Measurements from ENCODE around the gene GLI1.
A peak's percentile ranks its signal among the peaks of the same experiment; 100 is the strongest.

GLI1 gene

GRCh38 chr12:57476993-57477709, 17.6 kb downstream of the GLI1 start:
- peaks cover 63% of the 10 kb centered on the region for H3K27me3 ChIP-seq (ENCODE audit: insufficient read depth, low read length)

DNA sequence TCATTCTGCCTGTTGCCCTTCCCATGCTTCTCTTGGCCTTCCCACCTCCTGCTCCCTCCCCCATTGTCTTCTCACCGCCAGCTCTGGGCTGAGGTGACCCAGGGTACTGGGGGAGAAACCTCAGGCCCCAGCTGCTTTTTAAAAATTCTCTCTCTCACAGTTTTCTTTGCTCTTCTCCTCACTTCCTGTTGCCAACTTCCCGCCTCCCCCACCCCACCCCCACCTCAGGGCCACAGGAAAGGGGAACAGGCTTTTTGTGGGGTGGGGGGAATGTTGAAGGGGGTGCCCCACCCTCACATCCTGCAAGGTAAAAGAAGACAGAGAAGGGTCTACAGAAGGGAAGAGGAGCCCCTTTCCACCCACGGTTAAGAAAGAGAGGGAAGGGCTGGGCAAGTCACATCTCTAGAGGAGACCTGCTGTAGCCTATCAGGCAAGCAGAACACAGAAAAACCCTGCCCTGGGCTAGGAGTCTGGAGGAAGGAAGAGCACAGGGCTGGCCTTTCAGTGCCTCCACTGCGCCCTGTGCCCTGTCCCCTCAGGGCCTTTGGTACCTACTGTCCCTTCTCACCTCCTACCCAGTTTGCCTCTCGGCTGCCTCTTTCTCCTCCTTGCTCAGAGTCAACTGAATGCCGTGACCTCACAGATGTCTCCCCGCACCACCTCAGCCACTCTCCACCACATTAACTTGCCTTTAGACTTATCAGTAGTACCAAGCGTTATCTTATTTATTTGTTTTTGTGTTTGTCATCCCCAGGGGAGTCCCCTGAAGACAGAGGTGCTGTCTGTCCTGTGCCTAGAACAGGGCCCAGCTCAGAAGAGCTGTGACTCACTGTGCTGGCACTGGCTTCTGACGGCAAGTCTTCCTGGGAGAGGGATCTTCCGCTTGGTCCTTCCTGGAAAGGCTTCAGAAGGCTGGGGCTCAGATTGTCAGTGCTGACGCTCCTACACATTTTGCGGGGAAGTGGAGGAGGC, 18.4 kb downstream of the GLI1 start:
- Histone ChIP-seq H3K27me3 (ENCODE audit: insufficient read depth, low read length) (peaks cover 63% of the 10 kb centered on the region), H3K4me3 (ENCODE audit: low read length) (no peak overlapping the region), H2AFZ (ENCODE audit: low read depth, low read length) (no peak overlapping the region), H3K9me3 (ENCODE audit: low read length) (peaks cover 3% of the 10 kb centered on the region), H3K4me1 (ENCODE audit: insufficient read depth, low read length) (peaks cover 9% of the 10 kb centered on the region), H3K36me3 (ENCODE audit: insufficient read depth, low read length) (no peaks in the 10 kb centered on the region)

More at GRCh38 chr12:57476993-57477709, 17.6 kb downstream of the GLI1 start:
- Histone ChIP-seq H3K4me1 (ENCODE audit: insufficient read depth, low read length) (peaks cover 9% of the 10 kb centered on the region), H3K36me3 (ENCODE audit: insufficient read depth, low read length) (no peaks in the 10 kb centered on the region), H3K4me3 (ENCODE audit: low read length) (no peak overlapping the region), H2AFZ (ENCODE audit: low read depth, low read length) (no peak overlapping the region), H3K9me3 (ENCODE audit: low read length) (peaks cover 3% of the 10 kb centered on the region)

DNA sequence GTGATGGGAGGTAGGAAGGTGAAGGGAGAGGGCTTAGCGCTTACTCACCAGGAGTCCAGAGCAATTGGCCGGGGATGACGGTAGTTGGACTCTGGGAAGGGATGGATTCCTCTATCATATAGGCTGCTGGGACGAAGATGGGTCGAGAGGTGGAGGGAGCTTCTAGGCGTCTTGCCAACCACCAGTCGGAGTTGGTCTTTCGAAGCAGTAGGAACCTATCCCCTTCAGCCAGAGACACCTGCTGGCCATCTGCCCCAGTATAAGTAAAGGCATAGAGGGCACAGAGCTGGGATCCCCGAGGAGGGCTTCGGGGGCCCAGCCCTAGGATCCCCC, 19.4 kb downstream of the GLI1 start:
- no peaks in the 10 kb centered on the region for H3K36me3 ChIP-seq (ENCODE audit: insufficient read depth, low read length)
- H3K27me3 ChIP-seq (ENCODE audit: insufficient read depth, low read length), result peaks cover 56% of the 10 kb centered on the region
- H3K4me1 ChIP-seq (ENCODE audit: insufficient read depth, low read length), result peaks cover 9% of the 10 kb centered on the region
- H3K9me3 ChIP-seq (ENCODE audit: low read length), result peaks cover 3% of the 10 kb centered on the region
- no peak overlapping the region for H3K4me3 ChIP-seq (ENCODE audit: low read length)
- no peak overlapping the region for H2AFZ ChIP-seq (ENCODE audit: low read depth, low read length)

DNA sequence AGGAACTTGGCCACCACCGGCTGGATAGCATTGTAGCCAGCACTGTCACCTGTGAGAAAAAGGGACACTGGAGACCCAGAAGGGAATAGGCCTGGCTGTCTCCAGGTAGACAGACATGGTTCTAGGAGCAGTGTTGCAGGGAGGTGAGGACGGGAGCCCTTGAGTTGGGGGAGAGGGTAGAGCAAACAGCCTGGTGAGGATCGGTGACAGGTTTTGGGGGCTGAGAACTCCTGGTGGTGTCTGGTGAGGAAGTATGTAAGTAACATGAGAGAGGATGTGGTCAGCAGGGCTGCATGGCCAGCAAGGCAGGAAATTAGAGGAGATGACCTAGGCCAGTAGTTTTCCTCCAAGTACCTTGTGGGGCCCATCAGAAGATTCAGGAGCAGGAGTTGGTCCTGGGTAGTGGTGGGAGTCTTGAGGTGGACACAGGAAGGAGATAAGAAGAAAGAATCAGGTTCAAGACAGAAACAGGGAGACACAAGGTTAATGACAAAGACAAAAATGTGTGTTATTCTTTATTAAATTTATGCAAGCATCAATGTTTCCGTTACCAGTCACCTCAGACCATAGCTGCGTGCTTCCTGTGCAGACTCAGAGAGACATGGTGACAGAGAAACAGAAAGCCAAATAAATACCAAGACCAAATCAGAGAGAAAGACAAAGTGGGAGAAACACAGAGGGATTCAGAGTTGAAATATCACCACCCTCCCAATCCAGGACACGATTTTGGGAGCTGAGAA, 20.0 kb downstream of the GLI1 start, which contains the start of gene ARHGAP9:
TSS of gene ARHGAP9 (minus strand) at position 491 of the 740 bp plus-strand sequence. CDS start at position 31, 460 bp downstream.
- no peak within 1 kb of the TSS for H2AFZ ChIP-seq (ENCODE audit: low read depth, low read length)
- no peaks in the 10 kb centered on the region for H3K36me3 ChIP-seq (ENCODE audit: insufficient read depth, low read length)
- peaks cover 51% of the 10 kb centered on the region for H3K27me3 ChIP-seq (ENCODE audit: insufficient read depth, low read length)
- H3K4me3 ChIP-seq (ENCODE audit: low read length), result no peak within 1 kb of the TSS
- H3K9me3 ChIP-seq (ENCODE audit: low read length), result peaks cover 3% of the 10 kb centered on the region
- H3K4me1 ChIP-seq (ENCODE audit: insufficient read depth, low read length), result peaks cover 9% of the 10 kb centered on the region

DNA sequence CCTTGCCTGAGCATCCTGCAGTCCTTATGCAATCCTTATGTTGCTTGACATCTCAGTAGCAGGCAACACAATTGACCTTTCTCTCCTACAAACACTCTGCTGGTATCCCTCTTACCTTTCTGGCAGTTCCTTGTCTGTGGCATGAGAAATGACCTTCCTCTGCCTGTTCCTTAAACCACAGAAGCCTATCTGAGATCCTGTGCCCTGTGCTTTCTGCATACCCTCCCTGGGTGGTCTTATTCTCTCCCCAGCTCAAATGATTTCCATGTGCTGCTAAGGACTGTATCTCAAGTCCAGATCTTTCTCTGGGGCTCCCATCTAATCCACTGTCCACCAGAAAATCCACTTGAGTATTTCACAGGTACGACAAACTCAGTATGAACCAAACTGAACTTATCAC, 22.1 kb downstream of the GLI1 start:
- no peaks in the 10 kb centered on the region for H3K4me1 ChIP-seq (ENCODE audit: insufficient read depth, low read length)
- H3K4me3 ChIP-seq (ENCODE audit: low read length), result no peak overlapping the region
- no peak overlapping the region for H2AFZ ChIP-seq (ENCODE audit: low read depth, low read length)
- H3K27me3 ChIP-seq (ENCODE audit: insufficient read depth, low read length), result peaks cover 30% of the 10 kb centered on the region
- peaks cover 3% of the 10 kb centered on the region for H3K9me3 ChIP-seq (ENCODE audit: low read length)
- H3K36me3 ChIP-seq (ENCODE audit: insufficient read depth, low read length), result no peaks in the 10 kb centered on the region

DNA sequence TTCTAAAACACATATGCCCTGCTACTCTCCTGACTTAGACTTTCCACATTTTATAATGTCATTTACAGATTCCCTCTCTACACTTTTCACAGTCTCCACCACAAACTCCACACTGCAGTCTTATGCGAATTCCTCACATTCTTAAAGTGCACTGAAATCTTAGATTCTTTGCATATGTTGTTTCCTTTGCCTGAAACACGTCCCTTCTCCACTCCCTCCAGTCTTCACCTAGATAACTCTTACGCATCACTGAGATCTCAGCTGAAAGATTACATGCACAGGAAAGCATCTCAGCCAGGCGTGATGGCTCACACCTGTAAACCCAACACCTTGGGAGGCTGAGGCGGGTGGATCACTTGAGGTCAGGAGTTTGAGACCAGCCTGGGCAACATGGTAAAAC, 23.9 kb downstream of the GLI1 start:
- Histone ChIP-seq H3K4me3 (ENCODE audit: low read length) (no peak overlapping the region), H3K27me3 (ENCODE audit: insufficient read depth, low read length) (peaks cover 13% of the 10 kb centered on the region), H3K36me3 (ENCODE audit: insufficient read depth, low read length) (no peaks in the 10 kb centered on the region), H2AFZ (ENCODE audit: low read depth, low read length) (no peak overlapping the region), H3K9me3 (ENCODE audit: low read length) (no peaks in the 10 kb centered on the region), H3K4me1 (ENCODE audit: insufficient read depth, low read length) (no peaks in the 10 kb centered on the region)

- Histone ChIP-seq H3K36me3 (ENCODE audit: insufficient read depth, low read length) (peaks cover 18% of the 10 kb centered on the region), H3K9me3 (ENCODE audit: low read length) (no peaks in the 10 kb centered on the region), H2AFZ (ENCODE audit: low read depth, low read length) (no peak overlapping the region), H3K27me3 (ENCODE audit: insufficient read depth, low read length) (peaks cover 2% of the 10 kb centered on the region), H3K4me3 (ENCODE audit: low read length) (no peak overlapping the region), H3K4me1 (ENCODE audit: insufficient read depth, low read length) (peaks cover 10% of the 10 kb centered on the region)
These were observed 26.1 kb downstream of the GLI1 start for GRCh38 chr12:57485695-57486094.

GRCh38 chr12:57487055-57487596, 27.5 kb downstream of the GLI1 start:
- Histone ChIP-seq H3K9me3 (ENCODE audit: low read length) (no peaks in the 10 kb centered on the region), H2AFZ (ENCODE audit: low read depth, low read length) (peak overlapping the region; percentile 69), H3K36me3 (ENCODE audit: insufficient read depth, low read length) (peaks cover 30% of the 10 kb centered on the region), H3K27me3 (ENCODE audit: insufficient read depth, low read length) (no peaks in the 10 kb centered on the region), H3K4me3 (ENCODE audit: low read length) (peak overlapping the region; percentile 23), H3K4me1 (ENCODE audit: insufficient read depth, low read length) (peaks cover 10% of the 10 kb centered on the region)

DNA sequence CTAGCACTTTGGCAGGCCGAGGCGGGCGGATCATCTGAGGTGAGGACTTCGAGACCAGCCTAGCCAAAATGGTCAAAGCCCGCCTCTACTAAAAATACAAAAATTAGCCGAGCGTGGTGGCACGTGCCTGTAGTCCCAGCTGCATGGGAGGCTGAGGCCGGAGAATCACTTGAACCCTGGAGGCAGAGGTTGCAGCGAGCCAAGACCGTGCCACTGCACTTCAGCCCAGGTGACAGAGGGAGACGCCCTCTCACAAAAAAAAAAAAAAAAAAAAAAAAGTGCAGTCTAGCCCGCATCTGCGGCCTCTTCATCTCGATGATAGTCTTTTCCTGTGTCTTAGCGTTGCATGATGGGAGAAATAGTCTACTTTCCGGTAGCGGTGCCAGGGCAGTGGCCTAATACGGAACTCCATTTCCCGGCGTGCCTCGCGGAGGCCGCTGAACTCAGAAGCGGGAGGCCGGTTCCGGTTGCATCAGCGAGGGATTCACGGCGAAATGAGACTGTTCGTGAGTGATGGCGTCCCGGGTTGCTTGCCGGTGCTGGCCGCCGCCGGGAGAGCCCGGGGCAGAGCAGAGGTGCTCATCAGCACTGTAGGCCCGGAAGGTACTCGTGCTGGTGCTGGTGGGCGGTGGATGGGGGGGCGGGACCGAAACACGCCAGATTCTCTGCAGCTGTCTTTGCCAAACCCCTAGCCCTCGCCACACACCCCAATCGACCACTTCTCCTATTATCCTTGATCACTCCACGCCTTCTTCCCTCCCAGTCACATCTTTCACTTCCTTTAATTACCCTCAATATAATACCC, 28.2 kb downstream of the GLI1 start, which contains the start of gene MARS1:
TSS of gene MARS1 (plus strand) at position 472 of the 805 bp plus-strand sequence. CDS start at position 495, 23 bp downstream.
- Histone ChIP-seq H3K4me1 (ENCODE audit: insufficient read depth, low read length) (peaks cover 10% of the 10 kb centered on the region), H2AFZ (ENCODE audit: low read depth, low read length) (peak within 1 kb of the TSS; percentile 69)

DNA sequence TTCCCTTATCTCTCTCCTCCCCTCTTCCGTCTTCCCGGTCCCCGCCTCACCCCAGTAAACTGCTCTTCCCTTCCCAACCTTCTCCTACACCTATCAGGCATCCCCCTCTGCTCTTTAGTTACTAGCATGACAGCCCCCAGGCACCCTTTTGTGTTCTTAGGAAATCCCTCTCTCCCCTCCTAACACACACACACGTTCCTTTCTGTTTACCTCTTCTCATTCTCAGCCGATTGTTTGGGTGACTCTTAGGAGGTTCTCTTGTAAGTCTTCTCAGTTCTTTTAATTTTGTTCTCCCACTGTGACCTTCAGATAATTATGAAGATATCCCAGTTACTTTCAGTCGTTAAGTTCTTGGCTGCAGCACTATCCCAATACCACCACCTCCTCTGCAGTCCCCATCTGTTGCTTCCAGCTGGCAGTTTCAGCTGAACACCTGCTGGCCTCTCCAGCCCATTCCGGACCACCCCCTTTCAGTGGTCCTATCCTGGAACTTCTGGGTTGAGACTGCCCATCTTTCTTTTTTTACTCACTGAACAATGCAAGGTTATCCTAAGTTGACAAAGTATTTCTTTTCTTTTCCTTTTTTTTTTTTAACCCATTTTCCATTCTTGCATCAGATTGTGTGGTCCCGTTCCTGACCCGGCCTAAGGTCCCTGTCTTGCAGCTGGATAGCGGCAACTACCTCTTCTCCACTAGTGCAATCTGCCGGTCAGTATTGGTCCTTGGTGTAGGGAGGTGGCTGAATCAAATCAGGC, 29.0 kb downstream of the GLI1 start:
- Histone ChIP-seq H3K36me3 (ENCODE audit: insufficient read depth, low read length) (peaks cover 38% of the 10 kb centered on the region), H3K9me3 (ENCODE audit: low read length) (peaks cover 4% of the 10 kb centered on the region), H2AFZ (ENCODE audit: low read depth, low read length) (no peak overlapping the region), H3K4me1 (ENCODE audit: insufficient read depth, low read length) (peaks cover 10% of the 10 kb centered on the region), H3K27me3 (ENCODE audit: insufficient read depth, low read length) (no peaks in the 10 kb centered on the region), H3K4me3 (ENCODE audit: low read length) (peak overlapping the region; percentile 75)

More for the DNA sequence above, 28.2 kb downstream of the GLI1 start, which contains the start of gene MARS1:
- Histone ChIP-seq H3K27me3 (ENCODE audit: insufficient read depth, low read length) (no peaks in the 10 kb centered on the region), H3K4me3 (ENCODE audit: low read length) (peak within 1 kb of the TSS; percentile 75), H3K36me3 (ENCODE audit: insufficient read depth, low read length) (peaks cover 35% of the 10 kb centered on the region), H3K9me3 (ENCODE audit: low read length) (peaks cover 2% of the 10 kb centered on the region)

GRCh38 chr12:57489157-57489641, 29.6 kb downstream of the GLI1 start:
- peaks cover 4% of the 10 kb centered on the region for H3K9me3 ChIP-seq (ENCODE audit: low read length)
- no peaks in the 10 kb centered on the region for H3K27me3 ChIP-seq (ENCODE audit: insufficient read depth, low read length)
- H3K36me3 ChIP-seq (ENCODE audit: insufficient read depth, low read length), result peaks cover 41% of the 10 kb centered on the region
- H3K4me3 ChIP-seq (ENCODE audit: low read length), result peak overlapping the region; percentile 75
- no peak overlapping the region for H2AFZ ChIP-seq (ENCODE audit: low read depth, low read length)
- H3K4me1 ChIP-seq (ENCODE audit: insufficient read depth, low read length), result peaks cover 10% of the 10 kb centered on the region
